NCI-H446 (cell line): Measurements from ENCODE around the gene ZNF776.
"Not testable (repeated sequence)": the region's sequence is repeated elsewhere in the genome, so short reads cannot be mapped to it uniquely, and the experiment has no call there.

Experiments
- DNase-seq, 2 experiments: peaks; one replicate each; lab custom pipeline; 2025; lab: John Stamatoyannopoulos, UW

Gene ZNF776

GRCh38 chr19:57778336-57778735 is 31.7 kb downstream of the ZNF776 start:
- no peak for DNase-seq

- no peak for DNase-seq
Observed at GRCh38 chr19:57779220-57779845, 32.7 kb downstream of the ZNF776 start.

GRCh38 chr19:57786286-57786685 is 39.7 kb downstream of the ZNF776 start:
- no peak for DNase-seq

- DNase-seq: no peak
Observed at GRCh38 chr19:57786906-57787305, 40.3 kb downstream of the ZNF776 start.

- DNase-seq: no peak
Observed at GRCh38 chr19:57788114-57788692, 41.6 kb downstream of the ZNF776 start.

DNA sequence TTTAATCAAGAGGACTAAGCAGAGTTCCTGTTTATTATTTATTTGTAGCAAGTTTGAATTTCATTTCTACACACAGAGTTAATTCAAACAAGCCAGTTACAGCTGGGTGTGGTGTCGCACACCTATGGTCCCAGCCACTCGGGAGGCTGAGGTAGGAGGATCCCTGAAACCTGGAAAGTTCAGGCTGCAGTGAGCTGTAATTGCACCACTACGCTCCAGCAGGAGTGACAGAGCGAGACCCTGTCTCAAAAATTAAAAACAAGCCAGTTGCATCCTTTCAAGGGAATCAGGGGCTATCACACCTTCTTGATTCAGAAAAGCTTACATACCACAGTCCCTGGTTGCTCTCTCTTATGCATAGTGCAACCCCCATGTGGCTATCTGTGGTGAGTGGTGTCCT is 42.7 kb downstream of the ZNF776 start:
- DNase-seq: no peak

DNA sequence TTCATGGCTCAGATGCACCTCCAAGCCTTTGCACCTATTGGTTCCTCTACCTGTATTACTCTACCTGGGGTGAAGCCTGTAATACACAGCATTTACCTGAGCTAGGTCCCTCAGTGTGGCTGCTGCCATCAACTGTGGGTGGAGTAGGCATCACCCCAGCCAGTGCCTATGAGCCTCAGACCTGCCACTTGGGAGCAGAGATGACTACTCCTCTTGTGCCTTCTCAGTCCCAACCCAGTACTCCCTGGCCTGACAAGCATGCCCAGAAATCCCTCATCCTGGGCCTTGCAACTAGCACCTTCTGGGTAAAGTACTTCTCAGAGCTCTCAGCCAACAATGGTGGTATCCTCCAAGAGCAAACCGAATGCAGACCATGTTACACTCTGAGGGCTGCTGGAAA is 50.0 kb downstream of the ZNF776 start:
- not testable (repeated sequence) for DNase-seq

GRCh38 chr19:57800696-57801095 is 54.1 kb downstream of the ZNF776 start:
- no peak for DNase-seq

GRCh38 chr19:57802269-57802668 is 55.7 kb downstream of the ZNF776 start:
- DNase-seq: no peak

DNA sequence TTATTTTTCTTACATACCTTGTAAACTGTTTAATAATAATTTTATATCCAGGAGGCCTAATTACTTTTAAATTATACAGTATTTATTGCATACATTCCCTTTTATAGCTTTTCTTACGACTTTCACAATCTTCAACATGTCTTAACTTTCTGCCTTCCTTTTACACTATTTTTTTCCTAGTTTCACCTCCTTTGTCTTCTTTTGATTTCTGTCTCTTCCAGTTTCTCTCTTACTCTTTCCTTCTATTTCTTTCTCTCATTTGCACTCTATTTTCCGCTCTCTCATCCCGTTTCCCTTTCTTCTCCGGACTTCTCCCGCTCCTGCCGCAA is 56.6 kb downstream of the ZNF776 start:
- no peak for DNase-seq

DNA sequence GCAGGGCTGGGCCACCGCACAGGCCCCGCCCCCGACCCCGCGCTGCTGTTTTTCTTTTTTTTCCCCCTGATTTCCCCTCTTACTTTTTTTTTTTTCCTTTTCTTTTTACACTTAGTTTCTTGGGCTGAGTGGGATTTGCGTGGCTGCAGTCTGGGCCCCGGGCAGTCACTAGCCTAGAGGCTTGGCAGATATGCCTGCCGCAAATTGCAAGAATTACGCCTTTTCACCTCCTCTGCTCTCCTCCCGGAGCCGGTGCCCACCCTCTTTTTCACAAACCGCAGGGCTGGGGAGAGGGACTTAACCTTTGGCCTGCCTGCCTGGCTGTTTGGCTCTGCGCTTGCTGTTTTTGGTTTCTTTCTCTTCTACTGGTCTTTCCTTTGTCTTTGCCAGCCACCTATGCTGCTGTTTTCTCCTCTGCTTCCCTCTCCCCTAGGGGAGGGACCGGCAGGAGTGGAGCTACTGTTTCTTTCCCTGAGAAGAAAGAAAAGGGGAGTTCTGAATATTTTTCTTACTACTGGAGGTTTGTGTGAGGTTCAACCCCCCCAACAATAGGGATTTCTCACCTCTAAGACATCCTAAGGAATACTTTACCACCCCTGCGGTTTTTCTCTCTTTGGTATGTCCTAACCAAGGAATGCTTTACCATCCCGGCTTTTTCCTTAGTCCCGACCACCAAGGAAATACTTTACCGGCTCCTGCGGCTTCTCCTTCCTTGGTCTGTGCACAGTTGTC is 57.1 kb downstream of the ZNF776 start:
- DNase-seq: no peak

DNA sequence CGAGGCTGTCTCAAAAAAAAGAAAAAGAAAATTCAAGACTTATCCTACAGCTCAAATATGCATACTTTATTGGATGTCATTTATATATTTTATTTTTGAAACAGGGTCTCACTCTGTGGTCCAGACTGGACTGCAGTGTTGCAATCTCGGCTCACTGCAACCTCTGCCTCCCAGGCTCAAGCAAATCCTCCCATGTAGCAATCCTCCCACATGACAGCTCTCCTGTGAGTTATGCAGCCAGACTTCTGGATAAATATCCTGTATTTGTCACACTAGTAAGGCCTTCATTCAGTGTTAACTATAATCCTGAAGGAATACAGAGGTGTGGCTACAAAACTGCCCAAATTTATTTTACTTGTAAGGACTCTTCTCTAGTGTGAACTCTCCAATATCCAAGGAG is 60.9 kb downstream of the ZNF776 start:
- no peak for DNase-seq
